Panc1 (cell line): ENCODE results near the gene WNK1.

Source experiments
- CTCF ChIP-seq: fragments of 450-650 bp; IDR thresholded peaks from 2 replicates; pipeline ENCODE4 v1.5.1; 2017; ENCODE audit warnings: mild to moderate bottlenecking
- POLR2AphosphoS5 ChIP-seq: IDR thresholded peaks from 2 replicates; pipeline ENCODE4 v1.6.1; 2012; ENCODE audit warnings: mild to moderate bottlenecking, low read depth, low read length, moderate library complexity
- REST ChIP-seq, 2 experiments: IDR thresholded peaks; 2 replicates each; pipeline ENCODE4 v1.6.1; 2011 to 2012; ENCODE audit warnings: low read depth in 2 of 2, control low read depth in 1 of 2, low read length in 1 of 2, mild to moderate bottlenecking in 1 of 2, moderate library complexity in 1 of 2; ENCODE audit not compliant: insufficient read depth in 1 of 2
- SIN3A ChIP-seq: IDR thresholded peaks from 2 replicates; pipeline ENCODE4 v1.6.1; 2012; ENCODE audit warnings: low read depth, mild to moderate bottlenecking, low read length, moderate library complexity, borderline replicate concordance; ENCODE audit not compliant: insufficient read depth
- TCF7L2 ChIP-seq: IDR thresholded peaks from 2 replicates; pipeline ENCODE4 v1.6.1; 2011; ENCODE audit warnings: mild to moderate bottlenecking, low read depth, low read length, inconsistent platforms

DNA sequence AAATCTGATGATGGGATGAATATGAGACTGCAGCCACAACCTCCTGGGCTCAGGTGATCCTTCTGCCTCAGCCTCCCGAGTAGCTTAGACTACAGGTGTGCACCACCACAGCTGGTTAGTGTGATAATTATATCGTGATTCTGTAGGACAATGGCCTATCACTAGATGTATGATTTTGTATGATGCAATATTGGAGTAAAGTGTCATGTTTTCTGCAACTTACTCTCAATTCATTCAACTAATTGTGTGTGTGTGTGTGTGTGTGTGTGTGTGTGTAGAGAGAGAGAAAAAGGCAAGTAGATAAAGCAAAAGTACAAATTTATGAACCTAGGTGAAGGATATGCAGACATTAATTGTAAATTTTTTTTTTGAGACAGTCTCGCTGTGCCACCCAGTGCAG lies 186.4 kb downstream of the WNK1 start:
- no peak for TF ChIP-seq CTCF
- no peak for TF ChIP-seq SIN3A
- TF ChIP-seq TCF7L2 = no peak
- no peak for TF ChIP-seq POLR2AphosphoS5
- TF ChIP-seq REST (IDR thresholded peaks at IDR 0.05; ENCODE audit: insufficient read depth in 1 of 2, low read depth in 2 of 2, low read length in 1 of 2) = no peak
